ENCODE data around the gene SCRG1. TPM values are rescaled to one million over a fixed set of nuclear protein-coding genes. Genes with fewer than 3 reads are reported as not detected.
A peak's percentile ranks its signal among the peaks of the same experiment; 100 is the strongest.

Gene SCRG1
- total RNA-seq, 1 donor from 2014 or later, result 2.4 TPM

GRCh38 chr4:173367285-173367684 lies 31.6 kb downstream of the SCRG1 start:
- FAIRE-seq (no peak), DNase-seq (ENCODE audit: low spot score in 2 of 2) (no peak)

- no peak for DNase-seq (ENCODE audit: low spot score in 2 of 2)
- no peak for FAIRE-seq
These were observed 33.4 kb downstream of the SCRG1 start for GRCh38 chr4:173365359-173365996.

DNA sequence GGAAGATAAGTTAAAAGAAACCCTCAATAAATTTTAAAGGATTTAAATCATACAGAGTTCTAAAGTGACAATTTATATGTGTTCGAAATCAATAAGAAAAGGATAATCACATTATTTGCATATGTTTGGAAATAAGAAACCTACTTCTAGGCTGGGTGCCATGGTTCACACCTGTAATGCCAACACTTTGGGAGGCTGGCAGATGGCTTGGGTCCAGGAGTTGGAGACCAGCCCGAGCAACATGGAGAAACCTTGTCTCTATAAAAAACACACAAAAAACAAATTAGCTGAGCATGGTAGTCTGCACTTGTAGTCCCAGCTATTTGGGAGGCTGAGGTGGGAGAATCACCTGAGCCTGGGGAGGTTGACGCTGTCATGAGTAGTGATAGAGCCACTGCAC lies 36.2 kb downstream of the SCRG1 start:
- no peak for DNase-seq (ENCODE audit: low spot score in 2 of 2)

GRCh38 chr4:173360587-173361221 lies 38.2 kb downstream of the SCRG1 start:
- FAIRE-seq (no peak), DNase-seq (ENCODE audit: low spot score in 2 of 2) (peak in 1 of 2 donors; percentile 20)

More for the DNA sequence above, 36.2 kb downstream of the SCRG1 start:
- FAIRE-seq, result no peak

GRCh38 chr4:173357939-173358338 lies 41.0 kb downstream of the SCRG1 start:
- FAIRE-seq (no peak), DNase-seq (ENCODE audit: low spot score in 2 of 2) (no peak)

- FAIRE-seq (no peak), DNase-seq (ENCODE audit: low spot score in 2 of 2) (no peak)
These were observed 51.4 kb downstream of the SCRG1 start for GRCh38 chr4:173347467-173347866.

GRCh38 chr4:173346074-173346473 lies 52.8 kb downstream of the SCRG1 start:
- FAIRE-seq (no peak), DNase-seq (ENCODE audit: low spot score in 2 of 2) (no peak)

DNA sequence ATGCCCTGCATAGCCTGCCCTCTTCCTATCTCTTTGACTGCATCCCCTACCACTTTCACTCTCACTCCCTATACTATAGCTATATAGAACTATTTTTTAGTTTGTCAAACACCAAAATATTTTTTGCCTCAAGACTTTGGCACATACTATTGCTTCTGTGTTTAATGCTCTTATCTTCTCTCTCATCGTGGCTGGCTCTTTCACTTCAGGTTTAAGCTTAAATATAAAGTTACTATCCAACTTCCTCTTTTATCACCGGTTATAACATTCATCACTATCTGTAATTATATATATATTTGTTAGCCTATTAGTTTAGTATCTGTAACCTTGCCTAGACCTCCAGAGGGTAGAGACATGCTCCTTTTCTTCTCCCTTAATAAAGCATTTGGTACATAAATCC lies 53.3 kb downstream of the SCRG1 start:
- FAIRE-seq (no peak), DNase-seq (ENCODE audit: low spot score in 2 of 2) (no peak)

- FAIRE-seq, result no peak
These were observed 55.0 kb downstream of the SCRG1 start for GRCh38 chr4:173343832-173344397.

GRCh38 chr4:173337463-173337862 lies 61.5 kb downstream of the SCRG1 start:
- DNase-seq (ENCODE audit: low spot score in 2 of 2) (no peak), FAIRE-seq (no peak)

More at GRCh38 chr4:173343832-173344397, 55.0 kb downstream of the SCRG1 start:
- no peak for DNase-seq (ENCODE audit: low spot score in 2 of 2)

- no peak for FAIRE-seq
These were observed 63.8 kb downstream of the SCRG1 start for GRCh38 chr4:173334891-173335752.

More at GRCh38 chr4:173334891-173335752, 63.8 kb downstream of the SCRG1 start:
- peak; percentile 50 to 59 for DNase-seq (ENCODE audit: low spot score in 2 of 2)

Small RNA genes lying within 50 kb of the gene (small RNA-seq; reads per million reads assigned to genes)
- gene RNU6-1096P, result not detected

Other genes with a start within 250 kb of the SCRG1 start
- 13.5 TPM for gene GALNT7, start 230.3 kb downstream of the SCRG1 start, total RNA-seq
- gene HMGB2, start 64.8 kb downstream of the SCRG1 start, total RNA-seq, result 22.0 TPM
- gene SAP30, start 28.2 kb downstream of the SCRG1 start, total RNA-seq, result 20.4 TPM
- gene HAND2, start 131.1 kb upstream of the SCRG1 start, total RNA-seq, result not detected